Fibroblast of skin of left biceps (primary cell): Measurements from ENCODE around the gene GNB3.
"Not testable (repeated sequence)": the region's sequence is repeated elsewhere in the genome, so short reads cannot be mapped to it uniquely, and the experiment has no call there.

Experiments
- DNase-seq, 2 experiments: peaks; one replicate each; pipeline ENCODE4 v3.0.0-alpha.2; 2013; ENCODE audit warnings: low read depth in 2 of 2

GNB3 gene

GRCh38 chr12:6860116-6860515 lies 19.4 kb downstream of the GNB3 start:
- no peak for DNase-seq

GRCh38 chr12:6860942-6861341 lies 20.2 kb downstream of the GNB3 start:
- DNase-seq, result no peak

DNA sequence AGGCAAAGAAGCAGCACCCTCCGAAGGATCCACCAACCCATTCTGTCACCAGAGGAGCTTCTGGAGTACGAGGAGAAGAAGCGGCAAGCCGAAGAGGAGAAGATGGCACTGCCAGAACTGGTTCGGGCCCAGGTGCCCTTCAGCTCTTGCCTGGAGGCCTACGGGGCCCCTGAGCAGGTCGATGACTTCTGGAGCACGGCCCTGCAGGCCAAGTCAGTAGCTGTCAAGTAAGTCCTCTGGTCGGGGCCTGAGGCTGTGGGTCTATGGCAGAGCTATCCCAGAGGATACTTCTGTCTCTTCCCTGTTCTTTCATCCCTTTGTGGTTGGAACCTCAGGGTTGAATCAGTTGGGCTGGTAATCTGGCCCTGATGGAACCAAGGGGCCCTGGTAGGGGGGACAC lies 20.7 kb downstream of the GNB3 start:
- no peak for DNase-seq

DNA sequence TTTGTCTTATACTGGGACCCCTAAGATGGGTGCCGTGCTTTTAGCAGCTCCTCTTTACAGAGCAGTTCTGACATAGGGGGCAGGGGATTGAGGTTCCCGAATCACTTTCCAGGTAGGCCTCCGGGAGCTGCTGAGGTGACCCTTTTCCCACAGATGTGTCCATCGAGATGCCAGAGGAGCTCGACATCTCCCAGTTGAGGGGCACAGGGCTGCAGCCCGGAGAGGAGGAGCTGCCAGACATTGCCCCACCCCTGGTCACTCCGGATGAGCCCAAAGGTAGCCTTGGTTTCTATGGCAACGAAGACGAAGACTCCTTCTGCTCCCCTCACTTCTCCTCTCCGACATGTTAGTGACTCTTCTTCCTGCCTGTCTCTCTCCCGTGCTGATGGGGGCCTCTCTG lies 22.3 kb downstream of the GNB3 start:
- no peak for DNase-seq

- DNase-seq, result no peak
Observed at GRCh38 chr12:6863586-6864321, 23.0 kb downstream of the GNB3 start.

DNA sequence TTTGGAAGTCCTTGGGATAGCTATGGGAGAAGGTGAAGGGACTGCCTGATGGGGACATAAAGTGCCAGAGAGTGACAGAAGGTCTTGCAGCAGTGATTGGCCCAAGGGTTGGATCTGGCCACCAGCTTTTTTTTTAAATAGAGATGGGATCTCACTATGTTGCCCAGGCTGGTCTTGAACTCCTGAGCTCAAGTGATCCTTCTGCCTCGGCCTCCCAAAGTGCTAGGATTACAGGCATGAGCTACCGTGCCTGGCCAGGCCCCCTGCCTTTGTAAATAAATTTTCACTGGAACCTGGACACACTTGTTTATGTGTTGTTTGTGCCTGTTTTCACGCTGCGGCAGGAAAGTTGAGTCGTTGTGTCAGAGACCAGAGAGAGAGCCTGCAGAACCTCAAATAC lies 24.6 kb downstream of the GNB3 start:
- DNase-seq, result not testable (repeated sequence)

DNA sequence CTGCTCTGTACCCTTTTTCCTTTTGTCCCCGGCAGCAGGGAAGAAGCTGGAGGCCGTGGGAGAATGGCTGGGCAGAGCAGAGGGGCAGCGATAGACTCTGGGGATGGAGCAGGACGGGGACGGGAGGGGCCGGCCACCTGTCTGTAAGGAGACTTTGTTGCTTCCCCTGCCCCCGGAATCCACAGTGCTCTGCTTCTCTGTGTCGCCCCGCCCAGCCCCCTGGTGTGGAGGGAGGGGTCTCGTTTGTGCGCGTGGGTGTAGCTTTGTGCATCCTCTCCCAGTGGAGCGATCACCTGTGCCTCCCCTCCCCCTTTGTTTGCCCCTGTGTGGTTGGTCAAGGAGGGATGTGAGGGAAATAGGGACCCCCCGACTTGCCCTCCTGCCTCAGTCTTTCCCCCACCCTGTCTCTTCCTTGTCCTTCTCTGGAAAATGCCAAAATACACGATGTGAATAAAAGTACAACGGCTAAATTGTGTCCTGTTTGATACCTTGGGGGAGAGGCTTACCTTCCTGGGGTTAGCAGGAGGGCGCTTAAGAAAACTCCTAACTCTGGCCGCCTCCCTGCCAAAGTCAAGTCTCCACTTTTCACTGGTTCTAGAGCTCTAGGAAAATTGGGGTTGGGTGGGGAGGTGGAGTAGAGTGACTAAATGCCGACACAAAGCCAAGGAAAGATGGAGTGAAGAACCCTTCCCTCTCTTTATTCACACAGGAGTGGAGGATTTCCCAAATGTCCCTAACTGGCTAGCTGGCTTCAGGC lies 25.6 kb downstream of the GNB3 start:
- DNase-seq, result no peak

DNA sequence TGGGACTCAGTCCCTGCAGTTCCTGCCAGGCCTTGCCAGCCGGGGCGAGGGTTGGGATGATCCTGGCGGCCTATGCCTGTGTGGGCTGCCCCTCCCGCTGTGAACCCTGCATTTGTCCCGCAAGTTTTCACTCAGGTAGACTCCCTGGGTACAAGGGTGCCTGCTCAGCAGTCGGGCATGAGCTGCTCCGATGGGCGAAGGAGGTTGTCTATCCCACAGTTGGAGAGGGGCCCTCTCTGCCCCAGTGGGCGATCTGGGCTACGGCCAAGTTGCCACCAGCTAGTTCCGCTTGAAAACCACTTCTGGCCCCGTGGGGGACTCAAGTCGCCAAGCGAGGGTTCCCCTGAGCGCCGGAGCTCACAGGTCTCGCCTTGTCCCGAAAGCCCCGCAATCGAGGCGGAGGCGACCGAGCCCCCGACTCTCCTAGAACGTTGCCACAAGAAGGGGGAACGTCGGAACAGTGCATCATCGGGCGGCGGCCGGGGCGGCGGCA lies 26.2 kb downstream of the GNB3 start:
- no peak for DNase-seq

DNA sequence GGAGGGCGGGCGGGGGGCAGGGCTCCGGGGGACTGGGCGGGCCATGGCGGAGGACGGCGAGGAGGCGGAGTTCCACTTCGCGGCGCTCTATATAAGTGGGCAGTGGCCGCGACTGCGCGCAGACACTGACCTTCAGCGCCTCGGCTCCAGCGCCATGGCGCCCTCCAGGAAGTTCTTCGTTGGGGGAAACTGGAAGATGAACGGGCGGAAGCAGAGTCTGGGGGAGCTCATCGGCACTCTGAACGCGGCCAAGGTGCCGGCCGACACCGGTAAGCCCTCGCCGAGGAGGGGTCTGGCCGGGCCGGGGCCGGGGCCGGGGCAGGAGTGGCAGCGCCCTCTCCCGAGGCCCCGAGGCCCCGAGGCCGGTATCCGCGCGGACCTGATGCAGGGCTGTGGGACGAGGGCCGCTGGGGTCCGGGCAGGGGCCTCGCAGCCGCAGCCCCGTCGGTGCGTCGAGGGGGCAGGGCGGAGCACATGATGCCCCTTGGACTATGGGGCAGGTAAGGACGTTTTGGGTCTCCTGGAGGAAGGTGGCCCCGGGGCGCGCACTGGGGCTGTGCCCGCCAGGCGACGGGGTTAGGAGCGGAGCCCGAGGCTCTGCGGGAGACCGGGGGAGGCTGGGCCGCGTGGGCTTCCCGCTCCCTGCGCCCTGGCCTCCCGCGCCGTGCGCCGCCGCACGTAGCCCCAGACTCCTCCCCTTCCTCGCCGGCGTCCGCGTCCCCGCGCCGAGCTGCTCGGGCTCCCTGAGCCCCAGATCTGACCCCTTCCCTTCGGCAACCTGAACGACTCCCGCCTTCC lies 26.9 kb downstream of the GNB3 start, which contains the start of gene TPI1:
TPI1 (plus strand) TSS at position 119 of the 798 bp plus-strand sequence; CDS start at position 155, 36 bp downstream.
- peak in 1 of 2 experiments; percentile 50 for DNase-seq

GRCh38 chr12:6868211-6869048 lies 27.7 kb downstream of the GNB3 start:
- DNase-seq, result no peak

DNA sequence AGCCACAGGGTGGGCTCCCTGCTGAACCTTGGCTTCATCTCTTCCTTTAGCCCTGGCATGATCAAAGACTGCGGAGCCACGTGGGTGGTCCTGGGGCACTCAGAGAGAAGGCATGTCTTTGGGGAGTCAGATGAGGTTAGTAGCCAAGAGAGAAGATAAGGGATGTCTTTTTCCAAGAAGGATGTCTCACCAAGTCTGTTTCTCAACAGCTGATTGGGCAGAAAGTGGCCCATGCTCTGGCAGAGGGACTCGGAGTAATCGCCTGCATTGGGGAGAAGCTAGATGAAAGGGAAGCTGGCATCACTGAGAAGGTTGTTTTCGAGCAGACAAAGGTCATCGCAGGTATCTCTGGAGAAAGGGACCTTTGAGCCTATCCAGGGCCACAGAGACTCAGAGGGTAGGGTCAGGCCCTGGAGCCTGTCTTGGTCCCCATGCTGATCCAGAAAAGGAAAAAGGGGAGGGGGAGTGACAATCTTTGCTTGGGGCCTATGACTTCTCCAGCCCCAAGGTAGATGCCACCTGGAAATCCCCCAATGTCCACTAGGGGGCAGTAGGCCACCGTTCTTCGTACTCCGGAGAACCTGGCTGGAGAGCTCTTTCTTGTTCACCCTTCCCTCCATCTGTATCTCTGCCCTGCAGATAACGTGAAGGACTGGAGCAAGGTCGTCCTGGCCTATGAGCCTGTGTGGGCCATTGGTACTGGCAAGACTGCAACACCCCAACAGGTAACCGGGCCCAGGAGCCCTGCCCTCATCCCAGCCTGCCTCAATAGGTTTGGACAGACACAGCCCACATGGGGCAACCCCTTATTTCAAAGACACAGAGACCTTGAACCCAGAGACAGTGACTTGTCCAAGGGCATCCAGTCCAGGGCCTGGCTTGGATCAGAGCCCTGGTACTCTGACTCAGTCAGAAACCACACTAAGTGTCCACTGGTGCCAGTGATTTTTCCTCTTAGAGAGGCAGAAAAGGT lies 28.6 kb downstream of the GNB3 start:
- DNase-seq, result no peak

- not testable (repeated sequence) for DNase-seq
Observed at GRCh38 chr12:6870304-6870703, 29.6 kb downstream of the GNB3 start.

DNA sequence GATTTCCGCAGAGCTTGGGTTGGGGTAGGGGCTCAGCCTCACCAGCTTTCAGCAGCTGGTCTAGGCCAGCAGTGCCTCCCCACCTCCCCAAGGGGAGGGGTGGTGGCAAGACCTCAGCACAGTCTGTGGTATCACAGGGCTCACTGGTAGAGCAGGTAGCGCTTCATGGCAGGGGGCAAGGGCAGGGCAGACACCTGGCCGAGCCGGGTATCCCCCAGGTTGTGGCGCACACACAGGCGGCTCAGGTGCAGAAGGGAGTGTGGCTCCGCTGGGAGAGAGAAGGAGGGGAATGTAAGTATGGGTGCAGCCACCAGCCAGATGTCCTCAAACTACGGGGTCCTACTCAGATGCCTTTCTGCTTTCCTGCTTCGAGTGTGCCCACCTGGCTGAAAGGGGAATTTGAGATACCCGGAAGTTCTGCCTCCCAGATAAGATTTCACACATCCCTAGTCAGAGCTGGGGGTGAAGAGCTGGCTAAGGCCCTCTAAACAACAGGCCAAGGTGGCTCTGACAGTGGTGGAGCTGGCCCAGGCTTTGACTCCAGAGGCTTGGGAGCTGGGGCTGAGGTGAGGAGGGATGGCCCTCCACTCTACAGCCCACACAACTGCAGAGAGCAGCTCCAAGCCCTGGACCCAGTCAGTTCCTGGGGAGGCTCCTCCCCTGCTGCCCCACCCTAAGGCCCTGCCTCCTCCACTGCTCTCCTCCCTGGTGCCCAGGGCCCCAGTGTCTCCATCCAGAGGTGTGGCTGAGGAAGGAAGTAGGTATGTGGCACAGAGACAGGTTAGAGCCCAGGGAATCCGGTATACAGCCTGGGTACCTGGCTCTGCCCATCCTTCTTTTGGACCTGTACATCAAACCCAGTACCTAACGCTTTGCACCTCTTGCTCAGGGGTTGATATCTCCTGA lies 30.6 kb downstream of the GNB3 start:
- DNase-seq, result no peak

DNA sequence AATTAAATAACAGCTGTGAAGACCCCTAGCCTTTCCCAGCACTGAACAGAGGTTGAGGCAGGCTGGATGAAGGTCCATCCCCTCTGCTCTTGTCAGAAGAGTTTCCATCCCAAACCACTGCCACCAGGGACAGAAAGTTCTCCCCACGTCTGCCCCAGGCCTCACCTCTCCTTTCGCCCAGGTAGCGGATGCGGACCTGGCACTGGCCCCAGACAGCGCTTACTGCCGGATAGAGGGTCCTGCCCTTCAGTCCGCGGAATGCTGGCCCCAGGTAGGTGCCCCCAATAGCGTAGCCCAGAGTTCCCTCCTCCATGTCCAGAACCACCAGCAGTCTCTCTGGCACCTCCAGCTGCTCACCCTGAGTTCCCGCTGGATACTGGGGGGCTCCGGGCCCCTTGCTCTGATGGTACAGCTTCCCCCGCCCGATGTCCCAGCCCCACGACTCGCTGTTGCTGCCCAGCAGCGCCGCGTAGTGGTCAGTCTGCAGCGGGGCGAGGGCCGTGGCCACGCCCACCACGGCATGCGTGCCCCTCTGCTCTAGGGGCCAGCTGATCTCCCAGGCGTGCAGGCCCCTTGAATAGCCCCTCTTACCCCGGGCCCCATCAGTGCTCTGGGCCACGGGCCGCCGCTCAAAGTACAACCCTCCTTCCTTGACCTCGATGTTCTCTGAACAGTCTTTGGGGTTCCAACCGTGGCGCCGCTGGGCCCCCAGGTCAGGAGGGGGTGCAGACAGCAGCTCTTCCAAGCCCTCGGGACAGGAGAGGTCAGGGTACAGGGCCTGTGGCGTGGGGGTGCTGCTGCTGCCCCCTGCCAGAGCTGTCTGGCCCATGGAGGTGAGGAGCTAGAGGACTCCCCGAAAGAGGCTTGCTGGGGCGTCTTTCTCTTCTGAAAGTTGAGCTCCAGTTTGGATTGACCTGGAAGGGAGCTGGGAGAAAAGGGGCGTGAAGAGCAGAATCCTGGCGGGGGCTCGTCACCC lies 31.6 kb downstream of the GNB3 start:
- peak in 1 of 2 experiments; percentile 38 for DNase-seq

- DNase-seq, result peak; percentile 70 to 76
Observed at GRCh38 chr12:6873094-6874014, 32.6 kb downstream of the GNB3 start, which contains the start of gene SPSB2. SPSB2 (minus strand) TSS chr12:6873303; CDS start chr12:6872901, 402 bp downstream.

DNA sequence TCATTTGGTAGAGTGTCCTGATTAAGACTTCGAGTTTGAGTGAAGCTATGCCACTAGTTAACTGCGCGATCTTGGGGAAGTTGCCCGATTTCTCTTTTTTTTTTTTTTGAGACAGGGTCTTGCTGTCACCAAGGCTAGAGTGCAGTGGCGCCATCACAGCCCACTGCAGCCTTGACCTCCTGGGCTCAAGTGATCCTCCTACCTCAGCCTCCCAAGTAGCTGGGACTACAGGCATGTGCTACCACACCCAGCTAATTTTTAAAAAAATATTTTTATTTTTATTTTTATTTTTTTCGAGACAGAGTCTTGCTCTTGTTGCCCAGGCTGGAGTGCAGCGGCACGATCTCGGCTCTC lies 33.3 kb downstream of the GNB3 start:
- not testable (repeated sequence) for DNase-seq

GRCh38 chr12:6879824-6880223 lies 39.1 kb downstream of the GNB3 start:
- not testable (repeated sequence) for DNase-seq
